Mesendoderm (in vitro differentiated cells): ENCODE measurements around the gene LSR.

Source experiments
- DNase-seq: peaks from one replicate; pipeline ENCODE4 v3.0.0; 2013
- H2AK5ac ChIP-seq: 2 replicates; pipeline ENCODE4 v1.6.1; 2013; ENCODE audit warnings: low read length, inconsistent platforms
- H2BK120ac ChIP-seq: 2 replicates; pipeline ENCODE4 v1.6.1; 2013; ENCODE audit warnings: low read depth, mild to moderate bottlenecking, low read length, moderate library complexity, mixed read lengths
- H2BK15ac ChIP-seq: replicated peaks from 2 replicates; pipeline ENCODE4 v1.6.1; 2013; ENCODE audit warnings: low read depth, mild to moderate bottlenecking, moderate library complexity
- H2BK5ac ChIP-seq: 2 replicates; pipeline ENCODE4 v1.6.1; 2013; ENCODE audit warnings: low read length, inconsistent platforms
- H3K18ac ChIP-seq: 2 replicates; pipeline ENCODE4 v1.6.1; 2013; ENCODE audit warnings: mild to moderate bottlenecking, low read length, mixed read lengths
- H3K23ac ChIP-seq: one replicate; pipeline ENCODE4 v1.6.1; 2013; ENCODE audit warnings: low read length
- H3K27ac ChIP-seq: 2 replicates; pipeline ENCODE4 v1.5.1; 2013; ENCODE audit warnings: low read depth, mild to moderate bottlenecking, inconsistent platforms, low read length, moderate library complexity
- H3K27me3 ChIP-seq: 2 replicates; pipeline ENCODE4 v1.6.1; 2013; ENCODE audit warnings: low read length, control low read depth, mild to moderate bottlenecking, inconsistent platforms; ENCODE audit not compliant: insufficient read depth, poor library complexity
- H3K36me3 ChIP-seq: 2 replicates; pipeline ENCODE4 v1.6.1; 2013; ENCODE audit warnings: low read length, inconsistent platforms; ENCODE audit not compliant: control insufficient read depth, insufficient read depth
- H3K4ac ChIP-seq: one replicate; pipeline ENCODE4 v1.6.1; 2013; ENCODE audit warnings: low read depth, mild to moderate bottlenecking, low read length, moderate library complexity
- H3K4me1 ChIP-seq: 2 replicates; pipeline ENCODE4 v1.6.1; 2013; ENCODE audit warnings: low read depth, low read length, inconsistent platforms; ENCODE audit not compliant: control insufficient read depth
- H3K4me2 ChIP-seq: 2 replicates; pipeline ENCODE4 v1.6.1; 2013; ENCODE audit warnings: low read length
- H3K4me3 ChIP-seq: 2 replicates; pipeline ENCODE4 v1.5.1; 2013; ENCODE audit warnings: mild to moderate bottlenecking, low read length
- H3K56ac ChIP-seq: one replicate; pipeline ENCODE4 v1.6.1; 2013; ENCODE audit warnings: low read length
- H3K79me1 ChIP-seq: 2 replicates; pipeline ENCODE4 v1.6.1; 2013; ENCODE audit warnings: low read length, inconsistent platforms
- H3K79me2 ChIP-seq: 2 replicates; pipeline ENCODE4 v1.6.1; 2013; ENCODE audit warnings: mild to moderate bottlenecking, low read length; ENCODE audit not compliant: control insufficient read depth, insufficient read depth
- H3K9ac ChIP-seq: 2 replicates; pipeline ENCODE4 v1.6.1; 2013; ENCODE audit warnings: low read length, inconsistent platforms
- H4K5ac ChIP-seq: one replicate; pipeline ENCODE4 v1.6.1; 2013; ENCODE audit warnings: low read length
- H4K8ac ChIP-seq: one replicate; pipeline ENCODE4 v1.6.1; 2013; ENCODE audit warnings: low read depth, mild to moderate bottlenecking, control low read depth, low read length, moderate library complexity
- WGBS: extraction: QIAGEN DNeasy Blood & Tissue Kit; methylation state at CpG from one replicate; pipeline ENCODE4 v1.1.7; 2013; ENCODE audit warnings: low lambda C conversion rate, missing lambda C conversion rate; ENCODE audit not compliant: insufficient coverage; ENCODE audit errors: extremely low coverage; 5-methylcytosine and 5-hydroxymethylcytosine counted together

Gene LSR

GRCh38 chr19:35256566-35256965 lies 7.8 kb downstream of the LSR start:
- Histone ChIP-seq H3K9ac (no peak overlapping the region), H2AK5ac (no peak overlapping the region), H2BK5ac (no peak overlapping the region), H3K18ac (no peak overlapping the region), H4K5ac (no peak overlapping the region), H3K36me3 (peaks cover 7% of the 10 kb centered on the region), H3K4me2 (no peak overlapping the region), H2BK120ac (no peak overlapping the region), H4K8ac (no peak overlapping the region), H3K56ac (no peak overlapping the region), H3K27ac (no peak overlapping the region), H3K79me2 (peaks cover 5% of the 10 kb centered on the region), H2BK15ac (no peak overlapping the region), H3K4me3 (no peak overlapping the region), H3K4ac (no peak overlapping the region), H3K79me1 (peaks cover 12% of the 10 kb centered on the region), H3K27me3 (no peaks in the 10 kb centered on the region), H3K4me1 (no peaks in the 10 kb centered on the region), H3K23ac (no peak overlapping the region)
- no peak for DNase-seq
- no CpG with 5 or more reads among the region's 2 CpGs for WGBS

- Histone ChIP-seq H3K23ac (no peak overlapping the region), H3K56ac (no peak overlapping the region), H3K27ac (no peak overlapping the region), H3K79me1 (peaks cover 11% of the 10 kb centered on the region), H3K27me3 (no peaks in the 10 kb centered on the region), H3K79me2 (peaks cover 4% of the 10 kb centered on the region), H3K36me3 (peaks cover 6% of the 10 kb centered on the region), H3K9ac (no peak overlapping the region), H3K18ac (no peak overlapping the region), H3K4me3 (no peak overlapping the region), H3K4ac (no peak overlapping the region), H2AK5ac (no peak overlapping the region), H4K8ac (no peak overlapping the region), H3K4me2 (no peak overlapping the region), H3K4me1 (no peaks in the 10 kb centered on the region), H2BK15ac (no peak overlapping the region), H4K5ac (no peak overlapping the region), H2BK5ac (no peak overlapping the region), H2BK120ac (no peak overlapping the region)
- WGBS, result no CpG with 5 or more reads among the region's 9 CpGs
- DNase-seq, result no peak
These were observed 8.3 kb downstream of the LSR start for GRCh38 chr19:35257113-35257461.

GRCh38 chr19:35260694-35261304 lies 12.0 kb downstream of the LSR start:
- no peaks in the 10 kb centered on the region for H3K79me2 ChIP-seq
- no peak overlapping the region for H3K56ac ChIP-seq
- no peak overlapping the region for H2AK5ac ChIP-seq
- H3K4ac ChIP-seq, result no peak overlapping the region
- no CpG with 5 or more reads among the region's 10 CpGs for WGBS
- no peak overlapping the region for H3K4me2 ChIP-seq
- no peak overlapping the region for H2BK120ac ChIP-seq
- H3K23ac ChIP-seq, result no peak overlapping the region
- no peak overlapping the region for H3K18ac ChIP-seq
- H2BK5ac ChIP-seq, result no peak overlapping the region
- no peak overlapping the region for H2BK15ac ChIP-seq
- no peak overlapping the region for H4K8ac ChIP-seq
- no peaks in the 10 kb centered on the region for H3K4me1 ChIP-seq
- no peak overlapping the region for H4K5ac ChIP-seq
- H3K27ac ChIP-seq, result no peak overlapping the region
- no peak for DNase-seq
- H3K79me1 ChIP-seq, result peaks cover 3% of the 10 kb centered on the region
- no peak overlapping the region for H3K4me3 ChIP-seq
- peaks cover 10% of the 10 kb centered on the region for H3K36me3 ChIP-seq
- H3K9ac ChIP-seq, result no peak overlapping the region
- H3K27me3 ChIP-seq, result no peaks in the 10 kb centered on the region

GRCh38 chr19:35261356-35262100 lies 12.7 kb downstream of the LSR start:
- H3K9ac ChIP-seq, result no peak overlapping the region
- H3K79me2 ChIP-seq, result no peaks in the 10 kb centered on the region
- peaks cover 5% of the 10 kb centered on the region for H3K79me1 ChIP-seq
- no peak overlapping the region for H2BK120ac ChIP-seq
- H3K27me3 ChIP-seq, result no peaks in the 10 kb centered on the region
- H4K8ac ChIP-seq, result no peak overlapping the region
- H3K23ac ChIP-seq, result no peak overlapping the region
- no peak overlapping the region for H3K4ac ChIP-seq
- H4K5ac ChIP-seq, result no peak overlapping the region
- no peak overlapping the region for H3K4me3 ChIP-seq
- no peak overlapping the region for H2BK5ac ChIP-seq
- peaks cover 12% of the 10 kb centered on the region for H3K36me3 ChIP-seq
- no peak overlapping the region for H2BK15ac ChIP-seq
- H3K18ac ChIP-seq, result no peak overlapping the region
- no CpG with 5 or more reads among the region's 12 CpGs for WGBS
- no peak overlapping the region for H2AK5ac ChIP-seq
- no peak for DNase-seq
- H3K4me1 ChIP-seq, result no peaks in the 10 kb centered on the region
- H3K56ac ChIP-seq, result no peak overlapping the region
- no peak overlapping the region for H3K4me2 ChIP-seq
- H3K27ac ChIP-seq, result no peak overlapping the region

- Histone ChIP-seq H3K27me3 (no peaks in the 10 kb centered on the region), H3K79me2 (no peaks in the 10 kb centered on the region), H2BK120ac (no peak overlapping the region), H3K27ac (no peak overlapping the region), H3K4me3 (no peak overlapping the region), H3K56ac (no peak overlapping the region), H3K9ac (no peak overlapping the region), H4K5ac (no peak overlapping the region), H3K23ac (no peak overlapping the region), H3K4me2 (no peak overlapping the region), H3K4me1 (no peaks in the 10 kb centered on the region), H2BK5ac (no peak overlapping the region), H3K79me1 (peaks cover 5% of the 10 kb centered on the region), H3K36me3 (peaks cover 12% of the 10 kb centered on the region), H3K18ac (no peak overlapping the region), H3K4ac (no peak overlapping the region), H2BK15ac (no peak overlapping the region), H4K8ac (no peak overlapping the region), H2AK5ac (no peak overlapping the region)
- no peak for DNase-seq
- no CpG with 5 or more reads among the region's 17 CpGs for WGBS
These were observed 13.4 kb downstream of the LSR start for GRCh38 chr19:35262101-35262761.
